ENCODE results near the gene STX18.

- no peak for TF ChIP-seq CTCF (IDR thresholded peaks at IDR 0.05)
- TF ChIP-seq POLR2A (IDR thresholded peaks at IDR 0.05) = no peak
These were observed 7.7 kb upstream of the STX18 start for GRCh38 chr4:4549534-4549933.

Measured in thyroid gland (tissue), 4 donors.